WERI-Rb-1 (cell line): ENCODE measurements around the gene PPP1CC.

Experiments
- DNase-seq: peaks from one replicate; pipeline ENCODE4 v3.0.0-alpha.2; 2020
- H3K27ac ChIP-seq: fragments of 250-450 bp; sonication (Bioruptor Pico); 2 replicates; pipeline ENCODE4 v1.5.1; 2020; ENCODE audit warnings: mild to moderate bottlenecking, moderate library complexity
- H3K27me3 ChIP-seq: fragments of 250-450 bp; sonication (Bioruptor Pico); 2 replicates; pipeline ENCODE4 v1.5.1; 2021; ENCODE audit warnings: mild to moderate bottlenecking, low read depth, moderate library complexity; ENCODE audit not compliant: insufficient read depth, severe bottlenecking
- H3K36me3 ChIP-seq: fragments of 250-450 bp; sonication (Bioruptor Pico); 2 replicates; pipeline ENCODE4 v1.5.1; 2020; ENCODE audit warnings: mild to moderate bottlenecking, moderate library complexity
- H3K4me3 ChIP-seq: 2 replicates; pipeline ENCODE4 v1.5.1; 2011; ENCODE audit warnings: low read depth, mild to moderate bottlenecking, control low read depth, low read length
- H3K9me3 ChIP-seq: fragments of 250-450 bp; sonication (Bioruptor Pico); 2 replicates; pipeline ENCODE4 v1.5.1; 2021; ENCODE audit warnings: mild to moderate bottlenecking, moderate library complexity; ENCODE audit not compliant: severe bottlenecking
- TF ChIP-seq, protein P1 (sequence below): IDR thresholded peaks from 2 replicates; pipeline ENCODE4 v1.5.1; 2011; ENCODE audit warnings: low read depth, mild to moderate bottlenecking, control low read depth, inconsistent platforms, low read length

Gene PPP1CC

DNA sequence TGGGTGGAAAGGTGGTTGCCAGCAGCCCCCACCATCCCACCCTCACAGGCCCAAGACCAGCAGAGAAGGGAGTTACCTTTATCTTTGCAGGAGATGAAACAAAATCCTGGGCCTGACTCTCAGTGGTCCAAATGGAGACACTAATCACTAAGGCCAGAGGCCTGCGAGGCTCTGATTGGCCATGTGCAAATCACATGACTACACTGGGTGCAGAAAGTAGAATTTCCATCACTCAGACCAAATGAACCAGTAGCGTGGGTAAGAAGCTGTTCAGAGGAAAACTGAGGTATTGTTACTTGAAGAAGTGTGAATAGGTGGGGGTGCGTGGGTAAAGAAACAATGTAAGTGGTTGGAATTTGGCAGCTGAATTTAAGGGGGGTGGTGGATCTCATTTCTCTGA, 20.2 kb upstream of the PPP1CC start:
- H3K4me3 ChIP-seq = no peak overlapping the region

DNA sequence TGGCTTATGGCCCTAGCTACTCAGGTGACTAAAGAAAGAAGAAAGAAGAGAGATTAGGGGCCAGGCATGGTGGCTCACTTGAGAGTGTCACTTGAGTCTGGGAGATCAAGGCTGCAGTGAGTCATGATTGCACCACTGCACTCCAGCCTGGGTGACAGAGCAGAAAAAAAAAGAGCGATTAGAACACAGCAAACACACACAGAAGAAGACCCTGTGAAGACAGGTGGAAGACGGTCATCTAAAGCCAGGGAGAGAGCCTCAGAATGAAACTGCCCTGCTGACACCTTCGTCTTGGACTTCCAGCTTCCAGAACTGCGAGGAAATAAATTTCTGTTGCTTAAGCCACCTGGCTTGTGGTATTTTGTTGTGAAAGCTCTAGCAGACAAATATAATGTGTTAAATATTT, 17.5 kb upstream of the PPP1CC start:
- TF ChIP-seq, protein P1, sequence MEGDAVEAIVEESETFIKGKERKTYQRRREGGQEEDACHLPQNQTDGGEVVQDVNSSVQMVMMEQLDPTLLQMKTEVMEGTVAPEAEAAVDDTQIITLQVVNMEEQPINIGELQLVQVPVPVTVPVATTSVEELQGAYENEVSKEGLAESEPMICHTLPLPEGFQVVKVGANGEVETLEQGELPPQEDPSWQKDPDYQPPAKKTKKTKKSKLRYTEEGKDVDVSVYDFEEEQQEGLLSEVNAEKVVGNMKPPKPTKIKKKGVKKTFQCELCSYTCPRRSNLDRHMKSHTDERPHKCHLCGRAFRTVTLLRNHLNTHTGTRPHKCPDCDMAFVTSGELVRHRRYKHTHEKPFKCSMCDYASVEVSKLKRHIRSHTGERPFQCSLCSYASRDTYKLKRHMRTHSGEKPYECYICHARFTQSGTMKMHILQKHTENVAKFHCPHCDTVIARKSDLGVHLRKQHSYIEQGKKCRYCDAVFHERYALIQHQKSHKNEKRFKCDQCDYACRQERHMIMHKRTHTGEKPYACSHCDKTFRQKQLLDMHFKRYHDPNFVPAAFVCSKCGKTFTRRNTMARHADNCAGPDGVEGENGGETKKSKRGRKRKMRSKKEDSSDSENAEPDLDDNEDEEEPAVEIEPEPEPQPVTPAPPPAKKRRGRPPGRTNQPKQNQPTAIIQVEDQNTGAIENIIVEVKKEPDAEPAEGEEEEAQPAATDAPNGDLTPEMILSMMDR = no peak
- H3K36me3 ChIP-seq = no peaks in the 10 kb centered on the region
- no peak for DNase-seq
- no peak overlapping the region for H3K4me3 ChIP-seq
- H3K9me3 ChIP-seq = no peaks in the 10 kb centered on the region
- no peaks in the 10 kb centered on the region for H3K27me3 ChIP-seq
- H3K27ac ChIP-seq = no peak overlapping the region

More for the DNA sequence above, 20.2 kb upstream of the PPP1CC start:
- H3K9me3 ChIP-seq = no peaks in the 10 kb centered on the region
- H3K27me3 ChIP-seq = no peaks in the 10 kb centered on the region
- no peaks in the 10 kb centered on the region for H3K36me3 ChIP-seq
- TF ChIP-seq, protein P1 = no peak
- no peak for DNase-seq
- H3K27ac ChIP-seq = no peak overlapping the region

DNA sequence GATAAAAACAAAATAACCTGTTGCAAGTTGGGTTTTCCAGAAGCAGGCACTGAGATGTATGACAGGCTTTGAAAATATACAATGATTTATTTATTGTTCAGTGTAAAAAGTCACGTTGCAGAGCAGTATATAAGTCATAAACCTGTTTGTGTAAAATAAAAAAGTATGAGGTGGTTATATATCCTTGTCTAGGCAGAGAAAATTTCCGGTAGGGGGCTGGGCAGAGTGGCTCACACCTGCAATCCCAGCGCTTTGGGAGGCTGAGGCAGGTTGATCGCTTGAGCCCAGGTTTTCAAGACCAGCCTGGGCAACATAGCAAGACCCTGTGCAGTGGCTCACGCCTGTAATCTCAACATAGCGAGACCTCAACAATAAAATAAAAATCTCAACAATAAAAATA, 16.2 kb upstream of the PPP1CC start:
- Histone ChIP-seq H3K27me3 (no peaks in the 10 kb centered on the region), H3K36me3 (no peaks in the 10 kb centered on the region), H3K27ac (no peak overlapping the region), H3K9me3 (no peaks in the 10 kb centered on the region), H3K4me3 (no peak overlapping the region)
- TF ChIP-seq, protein P1 = no peak
- DNase-seq = no peak

DNA sequence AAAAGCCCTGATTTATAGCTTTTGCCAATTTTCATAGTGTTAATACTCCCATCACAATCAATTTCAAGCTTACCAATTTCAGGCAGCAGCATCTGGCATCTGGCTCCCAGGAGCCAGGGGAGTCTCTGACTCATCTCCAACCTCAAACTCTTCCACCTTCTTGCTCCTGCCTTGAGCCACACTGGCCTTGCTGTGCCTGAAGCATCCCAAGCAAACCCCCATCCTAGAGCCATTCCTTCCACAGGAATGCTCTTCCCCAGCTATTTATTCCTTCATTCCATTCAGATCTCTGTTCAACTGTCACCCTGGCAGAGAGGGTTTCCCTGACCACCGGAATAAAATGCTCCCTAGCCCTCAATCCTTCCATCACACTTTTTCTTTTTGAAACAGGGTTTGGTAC, 13.9 kb upstream of the PPP1CC start:
- no peak overlapping the region for H3K4me3 ChIP-seq
- no peaks in the 10 kb centered on the region for H3K9me3 ChIP-seq
- TF ChIP-seq, protein P1 = no peak
- H3K27ac ChIP-seq = no peak overlapping the region
- H3K36me3 ChIP-seq = no peaks in the 10 kb centered on the region
- no peak for DNase-seq
- H3K27me3 ChIP-seq = no peaks in the 10 kb centered on the region

DNA sequence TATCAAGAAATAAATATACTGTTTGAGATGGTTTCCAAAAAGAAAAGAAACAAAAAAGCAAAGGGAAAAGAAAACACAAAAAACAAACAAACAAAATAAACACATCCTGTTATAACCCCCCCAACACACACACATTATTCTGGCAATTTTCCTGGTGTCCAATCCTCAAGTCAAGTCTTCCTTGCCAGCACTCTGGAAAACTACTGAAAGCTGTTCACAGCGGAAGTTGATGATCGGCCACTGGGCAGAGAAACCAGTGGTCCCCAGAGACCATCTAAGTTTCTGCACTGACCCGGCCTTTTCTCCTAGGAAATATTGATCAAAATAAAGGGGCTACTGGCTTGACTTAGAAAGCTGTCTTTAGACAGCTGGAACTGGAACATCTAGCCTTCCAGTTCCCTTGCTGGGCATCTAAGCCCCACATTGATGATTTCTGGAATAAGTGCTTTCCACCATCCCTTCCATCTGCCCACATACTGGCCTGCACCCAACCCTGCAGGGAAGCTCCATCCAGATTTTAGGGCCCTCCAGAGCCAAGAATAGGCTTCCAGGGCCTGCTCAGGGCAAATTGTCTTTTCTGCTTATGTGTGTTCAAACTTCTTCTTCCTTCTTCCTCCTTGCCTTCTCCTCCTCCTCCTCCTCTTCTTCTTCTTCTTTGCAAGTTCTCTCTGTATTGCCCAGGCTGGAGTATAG, 11.6 kb upstream of the PPP1CC start:
- H3K4me3 ChIP-seq = no peak overlapping the region
- DNase-seq = no peak
- H3K27ac ChIP-seq = no peak overlapping the region
- no peaks in the 10 kb centered on the region for H3K27me3 ChIP-seq
- TF ChIP-seq, protein P1 = no peak
- no peaks in the 10 kb centered on the region for H3K36me3 ChIP-seq
- H3K9me3 ChIP-seq = no peaks in the 10 kb centered on the region
